Left ventricle myocardium inferior (tissue), 1 donor: Measurements from ENCODE around the gene PDZD4. TPM values are rescaled to one million over a fixed set of nuclear protein-coding genes. Genes with fewer than 3 reads are reported as not detected.
A peak's percentile ranks its signal among the peaks of the same experiment; 100 is the strongest.

Experiments used
- DNase-seq: peaks from one replicate; pipeline ENCODE4 v3.0.0-alpha.2; 2020
- H3K27ac ChIP-seq: fragments of 200-600 bp; replicated peaks from 2 replicates; pipeline ENCODE4 v1.8.0; 2021
- H3K27me3 ChIP-seq: fragments of 200-600 bp; 2 replicates; pipeline ENCODE4 v1.8.0; 2021; ENCODE audit warnings: low read depth
- H3K36me3 ChIP-seq: fragments of 200-600 bp; 2 replicates; pipeline ENCODE4 v1.8.0; 2021
- H3K4me1 ChIP-seq: fragments of 200-600 bp; 2 replicates; pipeline ENCODE4 v1.8.0; 2021
- H3K4me3 ChIP-seq: fragments of 200-600 bp; 2 replicates; pipeline ENCODE4 v1.8.0; 2021; ENCODE audit warnings: mild to moderate bottlenecking, moderate library complexity
- H3K9me3 ChIP-seq: fragments of 200-600 bp; replicated peaks from 2 replicates; pipeline ENCODE4 v1.8.0; 2021
- CTCF ChIP-seq: fragments of 200-600 bp; IDR thresholded peaks from 2 replicates; pipeline ENCODE4 v1.8.0; 2021; ENCODE audit warnings: antibody characterized with exemption, mild to moderate bottlenecking, borderline replicate concordance
- intact Hi-C: fragments of 100-400 bp; cut with micrococcal nuclease; formaldehyde crosslinking; loops from one replicate; pipeline ENCODE4 v1.11.0; 2022
- total RNA-seq: library from RNA; stranded (reverse); fragmentation: NEBNext Ultra II Directional; extraction: Animal tissue kit (Norgen Biotek cat#: 25700); gene quantifications from one replicate; pipeline ENCODE4 v1.2.1, GENCODE V29; 2021
- donor health status: DM: no; HTN: yes; CAD: no; lungs with severe emphysema.

PDZD4 gene
- total RNA-seq, 1 donor from 2014 or later = 4.5 TPM

GRCh38 chrX:153793291-153793690 lies 37.1 kb downstream of the PDZD4 start:
- no peak for DNase-seq

DNA sequence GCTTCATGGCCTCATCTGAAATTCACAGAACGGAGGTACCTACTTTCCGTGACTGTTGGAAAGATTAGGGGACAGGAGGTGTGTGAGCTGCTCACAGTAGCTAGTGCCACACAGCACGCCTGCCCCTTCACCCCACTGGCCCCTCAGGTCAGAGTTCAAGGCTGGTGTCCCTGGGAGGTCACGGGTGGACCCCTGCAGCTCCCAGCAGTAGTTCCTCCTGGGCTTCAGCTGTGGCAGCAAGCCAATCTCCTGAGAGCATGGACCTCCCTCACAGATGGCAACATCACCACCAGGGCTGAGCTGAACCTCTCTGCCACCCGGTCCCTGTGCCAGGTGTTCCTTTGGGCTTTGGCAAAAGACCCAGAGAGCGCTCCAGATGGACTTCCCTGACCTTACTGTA lies 38.0 kb downstream of the PDZD4 start:
- intact Hi-C loops = no loop called here
- Histone ChIP-seq H3K4me3 (peak overlapping the region; percentile 82), H3K4me1 (peaks cover 53% of the 10 kb centered on the region), H3K27ac (peak overlapping the region; percentile 98), H3K36me3 (peaks cover 10% of the 10 kb centered on the region), H3K9me3 (no peaks in the 10 kb centered on the region), H3K27me3 (no peaks in the 10 kb centered on the region)
- no peak for DNase-seq
- TF ChIP-seq CTCF = no peak

More at GRCh38 chrX:153793291-153793690, 37.1 kb downstream of the PDZD4 start:
- no peaks in the 10 kb centered on the region for H3K27me3 ChIP-seq
- H3K4me3 ChIP-seq = peak overlapping the region; percentile 82
- no peak for TF ChIP-seq CTCF
- peak overlapping the region; percentile 98 for H3K27ac ChIP-seq
- intact Hi-C loops = no loop called here
- H3K36me3 ChIP-seq = peaks cover 15% of the 10 kb centered on the region
- H3K4me1 ChIP-seq = peaks cover 53% of the 10 kb centered on the region
- H3K9me3 ChIP-seq = no peaks in the 10 kb centered on the region

DNA sequence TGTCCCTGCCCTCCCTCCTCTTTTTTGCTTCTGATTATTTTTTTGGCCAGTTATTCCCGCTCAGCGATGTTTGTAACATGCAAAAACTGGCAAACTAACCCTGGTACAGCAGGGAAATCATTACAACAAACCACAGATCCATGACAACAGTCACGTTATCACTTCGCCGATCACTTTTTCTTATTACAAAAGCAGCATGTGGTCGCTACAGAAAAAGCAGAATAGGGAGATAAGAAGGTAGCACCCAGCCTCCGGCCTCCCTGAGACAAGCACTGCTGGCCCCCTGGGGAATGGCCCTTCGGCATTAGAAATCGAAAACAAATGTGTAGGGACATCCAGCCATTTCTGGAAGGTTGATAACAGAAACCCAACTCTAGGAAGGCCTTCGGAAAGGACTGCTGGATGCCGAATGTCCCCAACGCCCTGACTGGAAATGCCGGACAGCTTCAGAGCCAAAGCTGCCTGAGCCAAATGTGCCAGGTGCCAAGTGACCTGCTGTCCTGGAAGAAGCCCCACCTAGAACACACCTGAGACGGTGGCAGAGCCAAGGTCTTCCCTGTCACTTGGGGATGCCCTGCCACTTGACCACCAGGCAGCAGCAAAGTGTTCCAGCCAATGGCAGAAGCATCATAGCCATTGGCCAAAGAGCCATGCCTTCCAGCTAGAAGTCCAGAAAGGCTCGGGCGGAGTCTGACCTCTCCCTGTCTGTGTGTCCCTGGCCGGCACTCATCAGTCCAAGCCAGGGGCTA lies 39.1 kb downstream of the PDZD4 start:
- DNase-seq = no peak
- H3K4me1 ChIP-seq = peaks cover 48% of the 10 kb centered on the region
- H3K36me3 ChIP-seq = peaks cover 14% of the 10 kb centered on the region
- no peak overlapping the region for H3K27ac ChIP-seq
- no peak for TF ChIP-seq CTCF
- intact Hi-C loops = no loop called here
- H3K4me3 ChIP-seq = no peak overlapping the region
- no peaks in the 10 kb centered on the region for H3K9me3 ChIP-seq
- H3K27me3 ChIP-seq = no peaks in the 10 kb centered on the region

DNA sequence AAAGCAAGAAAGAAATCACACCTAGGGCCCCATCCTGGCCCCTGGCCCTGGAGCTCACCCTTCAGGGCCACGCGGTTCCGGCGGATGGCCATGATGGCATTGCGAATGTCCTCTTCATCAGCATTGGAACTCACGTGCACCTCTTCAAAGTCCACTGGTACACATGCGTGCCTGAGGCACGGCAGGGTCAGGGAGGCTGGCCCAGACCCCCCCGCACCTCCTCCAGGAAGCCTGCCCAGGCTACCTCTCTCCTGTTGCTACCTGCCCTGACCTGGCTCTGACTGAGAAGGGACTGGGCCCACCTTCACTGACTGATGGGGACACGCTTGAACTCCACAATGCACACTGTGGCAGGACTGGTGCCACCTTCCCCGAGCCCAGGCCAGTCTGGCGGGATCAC lies 40.7 kb downstream of the PDZD4 start:
- intact Hi-C loops = no loop called here
- TF ChIP-seq CTCF = no peak
- peaks cover 26% of the 10 kb centered on the region for H3K36me3 ChIP-seq
- peaks cover 36% of the 10 kb centered on the region for H3K4me1 ChIP-seq
- no peak for DNase-seq
- no peaks in the 10 kb centered on the region for H3K27me3 ChIP-seq
- no peak overlapping the region for H3K4me3 ChIP-seq
- H3K9me3 ChIP-seq = no peaks in the 10 kb centered on the region
- H3K27ac ChIP-seq = no peak overlapping the region

DNA sequence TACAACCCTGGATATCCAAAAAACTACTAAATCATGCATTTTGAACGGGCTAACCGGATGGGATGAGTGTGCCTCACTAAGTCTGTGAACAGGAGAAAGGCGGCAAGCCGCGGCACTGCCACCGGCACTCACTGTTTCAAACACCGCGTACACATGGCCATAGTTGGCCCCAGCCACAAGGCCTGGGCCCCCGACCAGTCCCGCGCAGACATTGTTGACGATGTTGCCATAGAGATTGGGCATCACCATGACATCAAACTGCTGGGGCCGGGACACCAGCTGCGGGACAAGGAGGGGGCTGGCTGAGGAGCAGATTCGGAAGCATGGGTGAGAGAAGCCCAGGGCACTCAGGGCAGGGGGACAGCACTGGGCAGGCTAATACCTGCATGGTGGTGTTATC lies 43.7 kb downstream of the PDZD4 start:
- Histone ChIP-seq H3K27ac (no peak overlapping the region), H3K9me3 (no peaks in the 10 kb centered on the region), H3K4me1 (peaks cover 23% of the 10 kb centered on the region), H3K27me3 (no peaks in the 10 kb centered on the region), H3K4me3 (no peak overlapping the region), H3K36me3 (peaks cover 26% of the 10 kb centered on the region)
- no peak for TF ChIP-seq CTCF
- no peak for DNase-seq
- intact Hi-C loops = no loop called here
